SK-N-SH treated with all-trans-retinoic acid at 6 μM for 48 hours (cell line): ENCODE data around the gene PRPSAP2.

Experiments used
- ATAC-seq: fragments of 200-7000 bp; cut with Tn5 transposase; 3 replicates; pipeline ENCODE4 v1.9.1; 2020; ENCODE audit warnings: mild to moderate bottlenecking, moderate library complexity
- ARNTL ChIP-seq: fragments of 450-650 bp; formaldehyde crosslinking; IDR thresholded peaks from 2 replicates; pipeline ENCODE4 v1.5.0; 2020; ENCODE audit warnings: low read depth, mild to moderate bottlenecking, moderate library complexity, borderline replicate concordance
- BACH2 ChIP-seq: fragments of 250-450 bp; sonication (Bioruptor Pico); IDR thresholded peaks from 2 replicates; pipeline ENCODE4 v1.9.0; 2021; ENCODE audit warnings: mild to moderate bottlenecking, borderline replicate concordance
- CSDC2 ChIP-seq: fragments of 250-450 bp; sonication (Bioruptor Pico); IDR thresholded peaks from 2 replicates; pipeline ENCODE4 v1.5.0; 2020; ENCODE audit warnings: mild to moderate bottlenecking, moderate library complexity
- CSRNP3 ChIP-seq: fragments of 250-450 bp; sonication (Bioruptor Pico); IDR thresholded peaks from 2 replicates; pipeline ENCODE4 v1.5.1; 2021; ENCODE audit warnings: mild to moderate bottlenecking, moderate library complexity
- ESRRG ChIP-seq: fragments of 250-450 bp; sonication (Bioruptor Pico); IDR thresholded peaks from 2 replicates; pipeline ENCODE4 v1.6.1; 2021; ENCODE audit warnings: mild to moderate bottlenecking
- ISL1 ChIP-seq: fragments of 250-450 bp; sonication (Bioruptor Pico); IDR thresholded peaks from 2 replicates; pipeline ENCODE4 v2.1.2; 2022; ENCODE audit warnings: mild to moderate bottlenecking, moderate library complexity
- OSR1 ChIP-seq: fragments of 250-450 bp; sonication (Bioruptor Pico); IDR thresholded peaks from 2 replicates; pipeline ENCODE4 v1.8.0; 2022; ENCODE audit warnings: moderate library complexity, mild to moderate bottlenecking, inconsistent platforms
- PPARA ChIP-seq: fragments of 250-450 bp; sonication (Bioruptor Pico); IDR thresholded peaks from 2 replicates; pipeline ENCODE4 v1.5.0; 2020; ENCODE audit warnings: mild to moderate bottlenecking, borderline replicate concordance
- RARB ChIP-seq: fragments of 250-450 bp; sonication (Bioruptor Pico); IDR thresholded peaks from 2 replicates; pipeline ENCODE4 v1.8.0; 2021; ENCODE audit warnings: mild to moderate bottlenecking, moderate library complexity
- SNAI2 ChIP-seq: fragments of 250-450 bp; sonication (Bioruptor Pico); IDR thresholded peaks from 2 replicates; pipeline ENCODE4 v1.5.0; 2020; ENCODE audit warnings: mild to moderate bottlenecking, moderate library complexity
- TCF4 ChIP-seq: fragments of 250-450 bp; sonication (Bioruptor Pico); IDR thresholded peaks from 2 replicates; pipeline ENCODE4 v1.8.0; 2021; ENCODE audit warnings: mild to moderate bottlenecking, moderate library complexity, borderline replicate concordance
- TSHZ2 ChIP-seq: fragments of 250-450 bp; sonication (Bioruptor Pico); IDR thresholded peaks from 2 replicates; pipeline ENCODE4 v1.5.0; 2020; ENCODE audit warnings: mild to moderate bottlenecking, moderate library complexity
- ZC3H10 ChIP-seq: fragments of 250-450 bp; sonication (Bioruptor Pico); IDR thresholded peaks from 2 replicates; pipeline ENCODE4 v1.5.1; 2021; ENCODE audit warnings: mild to moderate bottlenecking, moderate library complexity
- ZFP3 ChIP-seq: fragments of 250-450 bp; sonication (Bioruptor Pico); IDR thresholded peaks from 2 replicates; pipeline ENCODE4 v1.5.0; 2020; ENCODE audit warnings: mild to moderate bottlenecking, moderate library complexity
- ZFP30 ChIP-seq: fragments of 450-650 bp; formaldehyde crosslinking; IDR thresholded peaks from 2 replicates; pipeline ENCODE4 v1.5.0; 2022; ENCODE audit warnings: mild to moderate bottlenecking, moderate library complexity
- ZNF8 ChIP-seq: fragments of 450-650 bp; formaldehyde crosslinking; IDR thresholded peaks from 2 replicates; pipeline ENCODE4 v1.5.0; 2020; ENCODE audit warnings: mild to moderate bottlenecking, moderate library complexity
- TF ChIP-seq, protein P1 (sequence below): fragments of 250-450 bp; sonication (Bioruptor Pico); IDR thresholded peaks from 2 replicates; pipeline ENCODE4 v1.8.0; 2020; ENCODE audit warnings: mild to moderate bottlenecking, moderate library complexity, borderline replicate concordance
- TF ChIP-seq, protein P2 (sequence below): fragments of 250-450 bp; sonication (Bioruptor Pico); IDR thresholded peaks from 2 replicates; pipeline ENCODE4 v1.8.0; 2021; ENCODE audit warnings: low read depth, mild to moderate bottlenecking, moderate library complexity, borderline replicate concordance
- TF ChIP-seq, protein P3 (sequence below): fragments of 250-450 bp; sonication (Bioruptor Pico); IDR thresholded peaks from 2 replicates; pipeline ENCODE4 v1.5.1; 2020; ENCODE audit warnings: low read depth, mild to moderate bottlenecking, moderate library complexity

PRPSAP2 gene

GRCh38 chr17:18964550-18964949 lies 106.6 kb downstream of the PRPSAP2 start:
- no peak for ATAC-seq
- TF ChIP-seq CSRNP3 (CRISPR knock-in tag) (no peak), ZC3H10 (CRISPR knock-in tag) (no peak), ISL1 (CRISPR knock-in tag) (no peak), TCF4 (CRISPR knock-in tag) (no peak), ARNTL (CRISPR knock-in tag) (no peak), CSDC2 (CRISPR knock-in tag) (no peak), ZFP30 (CRISPR knock-in tag) (no peak), PPARA (CRISPR knock-in tag) (no peak), TSHZ2 (CRISPR knock-in tag) (no peak), ESRRG (no peak), ZFP3 (no peak), RARB (CRISPR knock-in tag) (no peak), SNAI2 (CRISPR knock-in tag) (no peak)
- TF ChIP-seq, protein P1, sequence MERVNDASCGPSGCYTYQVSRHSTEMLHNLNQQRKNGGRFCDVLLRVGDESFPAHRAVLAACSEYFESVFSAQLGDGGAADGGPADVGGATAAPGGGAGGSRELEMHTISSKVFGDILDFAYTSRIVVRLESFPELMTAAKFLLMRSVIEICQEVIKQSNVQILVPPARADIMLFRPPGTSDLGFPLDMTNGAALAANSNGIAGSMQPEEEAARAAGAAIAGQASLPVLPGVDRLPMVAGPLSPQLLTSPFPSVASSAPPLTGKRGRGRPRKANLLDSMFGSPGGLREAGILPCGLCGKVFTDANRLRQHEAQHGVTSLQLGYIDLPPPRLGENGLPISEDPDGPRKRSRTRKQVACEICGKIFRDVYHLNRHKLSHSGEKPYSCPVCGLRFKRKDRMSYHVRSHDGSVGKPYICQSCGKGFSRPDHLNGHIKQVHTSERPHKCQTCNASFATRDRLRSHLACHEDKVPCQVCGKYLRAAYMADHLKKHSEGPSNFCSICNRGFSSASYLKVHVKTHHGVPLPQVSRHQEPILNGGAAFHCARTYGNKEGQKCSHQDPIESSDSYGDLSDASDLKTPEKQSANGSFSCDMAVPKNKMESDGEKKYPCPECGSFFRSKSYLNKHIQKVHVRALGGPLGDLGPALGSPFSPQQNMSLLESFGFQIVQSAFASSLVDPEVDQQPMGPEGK (CRISPR knock-in tag) = no peak
- TF ChIP-seq, protein P2, sequence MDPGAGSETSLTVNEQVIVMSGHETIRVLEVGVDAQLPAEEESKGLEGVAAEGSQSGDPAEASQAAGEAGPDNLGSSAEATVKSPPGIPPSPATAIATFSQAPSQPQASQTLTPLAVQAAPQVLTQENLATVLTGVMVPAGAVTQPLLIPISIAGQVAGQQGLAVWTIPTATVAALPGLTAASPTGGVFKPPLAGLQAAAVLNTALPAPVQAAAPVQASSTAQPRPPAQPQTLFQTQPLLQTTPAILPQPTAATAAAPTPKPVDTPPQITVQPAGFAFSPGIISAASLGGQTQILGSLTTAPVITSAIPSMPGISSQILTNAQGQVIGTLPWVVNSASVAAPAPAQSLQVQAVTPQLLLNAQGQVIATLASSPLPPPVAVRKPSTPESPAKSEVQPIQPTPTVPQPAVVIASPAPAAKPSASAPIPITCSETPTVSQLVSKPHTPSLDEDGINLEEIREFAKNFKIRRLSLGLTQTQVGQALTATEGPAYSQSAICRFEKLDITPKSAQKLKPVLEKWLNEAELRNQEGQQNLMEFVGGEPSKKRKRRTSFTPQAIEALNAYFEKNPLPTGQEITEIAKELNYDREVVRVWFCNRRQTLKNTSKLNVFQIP (CRISPR knock-in tag) = no peak

DNA sequence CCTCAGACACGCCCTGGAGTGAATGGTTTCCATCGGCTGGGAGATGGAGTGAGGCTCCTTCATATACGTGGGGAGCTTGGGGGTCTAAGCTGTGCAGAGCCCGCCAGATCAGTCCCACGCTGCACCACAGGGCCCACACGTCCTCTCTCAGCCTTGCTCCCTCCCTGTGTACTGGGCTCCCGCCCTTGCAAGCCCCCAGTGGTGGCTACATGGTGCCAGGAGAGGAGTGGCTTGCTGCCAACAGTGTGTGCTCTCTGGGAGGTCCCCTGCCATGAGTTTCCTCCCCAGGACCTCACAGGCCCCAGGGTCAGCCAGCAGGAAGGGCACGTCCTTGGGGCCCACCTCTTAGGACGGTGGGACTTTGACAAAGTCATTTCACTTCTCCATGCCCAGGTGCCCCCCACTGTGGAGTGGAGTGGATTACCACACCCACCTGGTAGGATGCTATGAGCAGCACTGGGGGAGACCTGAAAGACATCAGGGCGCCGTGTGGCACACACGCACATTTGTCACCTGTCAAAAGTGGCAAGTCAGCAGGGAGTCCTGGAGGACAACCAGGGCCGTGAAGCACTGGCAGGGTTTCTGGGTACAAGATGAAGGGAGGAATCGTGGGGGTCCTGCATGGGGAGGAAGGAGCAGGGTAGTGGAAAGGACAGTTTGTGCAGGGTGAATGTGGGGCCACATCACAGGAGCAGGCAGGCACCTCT lies 107.8 kb downstream of the PRPSAP2 start:
- TF ChIP-seq, protein P3, sequence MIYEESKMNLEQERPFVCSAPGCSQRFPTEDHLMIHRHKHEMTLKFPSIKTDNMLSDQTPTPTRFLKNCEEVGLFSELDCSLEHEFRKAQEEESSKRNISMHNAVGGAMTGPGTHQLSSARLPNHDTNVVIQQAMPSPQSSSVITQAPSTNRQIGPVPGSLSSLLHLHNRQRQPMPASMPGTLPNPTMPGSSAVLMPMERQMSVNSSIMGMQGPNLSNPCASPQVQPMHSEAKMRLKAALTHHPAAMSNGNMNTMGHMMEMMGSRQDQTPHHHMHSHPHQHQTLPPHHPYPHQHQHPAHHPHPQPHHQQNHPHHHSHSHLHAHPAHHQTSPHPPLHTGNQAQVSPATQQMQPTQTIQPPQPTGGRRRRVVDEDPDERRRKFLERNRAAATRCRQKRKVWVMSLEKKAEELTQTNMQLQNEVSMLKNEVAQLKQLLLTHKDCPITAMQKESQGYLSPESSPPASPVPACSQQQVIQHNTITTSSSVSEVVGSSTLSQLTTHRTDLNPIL = no peak
- TF ChIP-seq BACH2 (CRISPR knock-in tag) (no peak), ZC3H10 (CRISPR knock-in tag) (no peak), OSR1 (CRISPR knock-in tag) (no peak), TSHZ2 (CRISPR knock-in tag) (no peak), ISL1 (CRISPR knock-in tag) (no peak), ZNF8 (CRISPR knock-in tag) (no peak), ESRRG (no peak), CSRNP3 (CRISPR knock-in tag) (no peak), ZFP30 (CRISPR knock-in tag) (no peak), ZFP3 (no peak), RARB (CRISPR knock-in tag) (no peak), ARNTL (CRISPR knock-in tag) (no peak), PPARA (CRISPR knock-in tag) (no peak)
- TF ChIP-seq, protein P1 (CRISPR knock-in tag) = no peak
- TF ChIP-seq, protein P2 (CRISPR knock-in tag) = no peak
- no peak for ATAC-seq
